NCI-H82 treated with DMSO at 0.1 percent for 48 hours (cell line): ENCODE results near the gene R3HCC1L.

Experiments used
- DNase-seq: peaks from one replicate; lab custom pipeline; 2025; ENCODE audit not compliant: unreplicated experiment; lab: John Stamatoyannopoulos, UW

Gene R3HCC1L

GRCh38 chr10:98134431-98135221 is at the start of gene R3HCC1L:
Gene R3HCC1L, plus strand, starts transcription at chr10:98134657. Its CDS starts 73,458 bp downstream, at chr10:98208115.
- DNase-seq: peak; percentile 54

DNA sequence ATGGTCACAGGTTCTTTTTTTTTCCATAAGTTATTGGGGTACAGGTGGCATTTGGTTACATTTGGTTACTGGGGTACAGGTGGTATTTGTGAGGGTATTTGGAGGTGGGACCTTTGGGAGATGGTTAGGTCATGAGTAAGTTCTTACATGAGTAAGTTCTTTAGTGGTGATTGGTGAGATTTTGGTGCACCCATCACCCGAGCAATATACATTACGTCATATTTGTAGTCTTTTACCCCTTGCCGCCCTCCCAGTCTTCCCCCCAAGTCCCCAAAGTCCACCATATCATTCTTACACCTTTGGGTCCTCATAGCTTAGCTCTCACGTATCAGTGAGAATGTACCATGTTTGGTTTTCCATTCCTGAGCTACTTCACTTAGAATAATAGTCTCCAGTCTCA is 49.2 kb upstream of the R3HCC1L start:
- DNase-seq: no peak

DNA sequence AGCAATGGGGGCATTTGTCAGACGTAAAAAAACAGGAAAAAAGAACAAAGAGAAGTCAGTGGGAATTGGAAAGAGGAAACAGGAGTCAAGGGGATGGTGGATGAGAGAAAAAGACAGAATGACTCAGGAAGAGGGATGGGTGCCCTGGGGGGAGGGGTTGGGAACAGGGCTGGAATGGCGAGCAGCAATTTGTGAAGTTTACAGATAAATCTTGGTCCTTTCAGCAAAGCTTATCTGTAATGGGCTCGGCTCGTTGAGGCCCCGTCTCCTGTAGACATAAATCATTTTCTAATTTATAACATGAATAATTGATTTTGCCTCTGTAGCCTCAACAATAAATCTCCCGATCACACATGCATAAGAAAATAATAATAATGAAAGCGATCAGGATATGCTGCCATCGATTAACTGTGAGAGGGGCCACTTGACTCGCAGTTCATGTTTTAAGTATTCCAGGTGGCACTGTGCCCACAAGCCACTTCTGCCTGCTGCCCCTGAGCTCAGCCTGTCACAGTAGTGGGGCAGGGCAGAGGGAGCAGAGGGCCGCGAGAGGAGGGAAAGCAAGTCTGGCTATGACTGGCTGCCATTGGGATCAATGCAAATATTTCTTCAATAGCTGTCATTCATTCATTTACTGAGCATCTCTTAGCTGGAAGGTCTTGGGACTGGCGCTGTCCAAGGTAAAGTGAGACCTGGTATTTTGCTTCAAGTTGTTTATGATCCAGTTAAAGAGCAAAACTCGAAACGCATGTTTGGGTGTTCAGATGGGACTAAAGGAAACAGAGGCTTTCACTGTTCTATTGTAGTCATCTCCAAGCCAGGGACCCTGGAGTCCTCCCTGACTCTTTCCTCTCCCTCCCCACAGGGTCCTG is 47.4 kb upstream of the R3HCC1L start:
- DNase-seq: no peak

GRCh38 chr10:98088186-98088971 is 46.1 kb upstream of the R3HCC1L start:
- DNase-seq: no peak

- no peak for DNase-seq
Observed at GRCh38 chr10:98090822-98091221, 43.6 kb upstream of the R3HCC1L start.

GRCh38 chr10:98096316-98096715 is 38.1 kb upstream of the R3HCC1L start:
- no peak for DNase-seq

DNA sequence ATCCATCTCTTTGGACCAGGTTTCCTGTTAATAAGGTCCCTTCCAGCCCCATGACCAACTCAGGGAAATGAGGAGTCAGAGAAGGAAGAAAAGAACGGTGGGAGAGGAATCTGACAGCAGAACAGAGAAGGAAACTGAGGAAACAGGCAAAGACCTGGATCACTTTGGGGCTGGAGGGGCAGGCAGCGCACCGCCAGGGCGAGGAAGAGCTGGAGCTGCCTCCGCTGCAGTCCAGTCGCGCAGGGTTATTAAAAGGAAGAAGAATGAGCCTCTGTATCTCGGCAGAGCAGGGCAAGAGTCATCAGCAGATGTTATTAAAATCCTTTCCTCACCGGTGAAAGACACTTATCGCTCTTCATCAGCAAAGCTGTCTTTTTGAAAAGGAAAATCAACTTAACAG is 37.7 kb upstream of the R3HCC1L start:
- no peak for DNase-seq

DNA sequence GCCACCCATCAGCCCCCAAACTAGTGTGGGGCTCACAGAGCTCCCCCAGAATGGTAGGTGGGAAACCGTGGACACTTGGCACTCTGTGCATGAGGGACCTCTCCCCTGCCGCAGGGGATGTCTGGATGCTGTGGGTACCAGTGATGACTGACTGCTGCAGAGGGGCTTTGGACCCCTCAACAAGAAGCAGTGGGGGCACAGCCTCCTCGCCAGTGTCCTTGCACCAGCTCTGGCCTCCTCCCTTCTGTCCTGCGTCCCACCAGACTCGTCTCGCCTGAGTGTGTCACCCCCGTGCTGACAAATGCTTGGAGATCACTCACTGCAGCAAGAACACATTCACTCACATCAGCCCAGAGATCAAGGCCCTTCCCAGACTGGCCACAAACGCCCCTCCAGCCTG is 37.3 kb upstream of the R3HCC1L start:
- DNase-seq: no peak

DNA sequence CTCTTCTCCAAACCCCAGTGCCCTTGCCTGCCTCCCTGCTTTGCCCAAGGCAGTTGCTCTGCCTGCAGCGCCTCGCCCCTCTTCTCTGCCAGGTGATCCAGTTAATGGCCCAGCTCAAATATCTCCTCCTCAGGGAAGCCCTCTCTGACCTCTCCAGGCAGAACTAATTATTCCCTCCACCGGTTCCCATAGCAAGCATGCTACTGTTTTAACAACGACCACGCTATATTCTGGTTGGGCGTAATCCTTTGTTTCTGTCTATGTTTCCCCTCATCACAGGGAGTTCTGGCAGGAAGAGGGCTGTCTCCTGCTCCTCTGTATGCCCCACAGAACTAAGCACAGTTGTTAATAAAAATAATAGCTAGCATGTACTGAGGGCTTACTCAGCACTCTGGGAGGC is 36.8 kb upstream of the R3HCC1L start:
- no peak for DNase-seq

DNA sequence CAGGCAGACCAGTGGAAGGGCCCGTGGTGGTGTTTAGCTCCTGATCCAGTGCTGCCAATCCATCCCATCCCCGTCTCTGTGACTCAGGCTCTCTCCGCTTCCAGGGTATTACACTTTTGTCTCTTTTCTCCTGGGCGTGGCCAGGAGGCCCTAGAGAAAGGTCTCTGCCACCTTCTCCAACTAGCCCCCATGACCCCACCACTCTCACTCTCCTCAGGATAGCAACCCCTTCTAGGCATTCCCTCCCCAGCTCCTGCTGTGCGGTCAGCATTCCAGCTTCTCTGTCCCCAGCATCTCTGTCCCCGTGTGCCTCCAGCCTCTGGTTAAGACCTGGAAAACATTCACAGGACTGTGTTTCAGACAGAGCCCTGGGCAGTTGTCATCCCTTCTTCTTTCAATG is 36.2 kb upstream of the R3HCC1L start:
- DNase-seq: no peak

GRCh38 chr10:98100476-98100875 is 34.0 kb upstream of the R3HCC1L start:
- no peak for DNase-seq

DNA sequence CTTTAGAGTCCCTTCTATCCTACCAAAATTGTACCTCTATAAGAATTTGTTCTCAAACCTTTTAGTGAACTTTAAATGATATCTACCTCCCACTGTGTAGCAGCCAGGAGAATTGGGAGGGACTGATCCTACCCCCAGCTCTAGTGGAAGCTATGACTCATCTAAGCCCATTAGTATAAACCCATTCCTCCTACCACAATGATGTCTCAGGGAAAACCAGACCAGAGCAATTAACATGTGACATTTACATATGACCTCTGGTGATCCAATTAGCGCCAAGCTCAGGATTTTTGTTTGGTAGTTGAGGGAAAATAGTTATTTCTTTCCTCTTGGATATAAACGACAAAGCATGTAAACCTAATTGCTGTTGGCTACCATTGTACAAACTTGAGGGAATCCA is 33.1 kb upstream of the R3HCC1L start:
- DNase-seq: peak; percentile 84

- DNase-seq: no peak
Observed at GRCh38 chr10:98104125-98104524, 30.3 kb upstream of the R3HCC1L start.

GRCh38 chr10:98106531-98106930 is 27.9 kb upstream of the R3HCC1L start:
- DNase-seq: no peak

DNA sequence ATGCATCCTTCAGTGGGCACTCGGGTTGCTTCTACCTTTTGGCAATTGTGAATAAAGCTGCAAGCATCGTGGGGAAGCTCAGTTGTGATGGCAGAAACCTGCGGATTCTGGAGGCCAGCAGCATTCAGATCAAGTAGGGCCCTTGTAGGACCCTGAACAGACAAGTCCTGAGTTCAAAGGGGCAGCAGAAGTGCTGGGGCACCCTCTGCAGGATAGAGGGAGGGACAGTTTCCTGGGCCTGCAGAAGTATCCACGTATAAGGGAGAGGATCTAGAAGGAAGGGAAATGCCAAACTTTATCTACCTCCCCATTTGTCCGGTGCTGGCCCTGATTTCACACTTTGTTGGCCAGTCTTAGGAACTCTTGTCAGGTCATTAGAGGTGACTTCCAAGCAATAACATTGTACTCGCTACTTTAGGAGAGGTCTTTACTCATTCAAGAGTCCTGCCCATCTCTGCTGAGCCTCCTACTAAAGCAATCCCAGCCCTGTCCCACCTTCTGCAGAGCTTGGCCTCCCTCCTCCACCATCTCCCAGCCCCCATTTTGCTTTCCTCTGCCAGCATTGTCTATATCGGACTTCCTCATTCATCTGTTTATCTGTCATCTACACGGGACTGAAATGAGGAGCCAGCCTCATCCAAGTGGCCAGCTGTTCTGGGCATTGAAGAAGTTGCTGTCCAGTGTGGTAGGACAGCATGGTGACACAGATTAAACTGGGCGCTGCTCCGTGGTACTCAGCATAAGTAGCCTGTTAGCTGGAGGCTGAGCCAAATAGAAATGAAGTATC is 26.6 kb upstream of the R3HCC1L start:
- DNase-seq: no peak

DNA sequence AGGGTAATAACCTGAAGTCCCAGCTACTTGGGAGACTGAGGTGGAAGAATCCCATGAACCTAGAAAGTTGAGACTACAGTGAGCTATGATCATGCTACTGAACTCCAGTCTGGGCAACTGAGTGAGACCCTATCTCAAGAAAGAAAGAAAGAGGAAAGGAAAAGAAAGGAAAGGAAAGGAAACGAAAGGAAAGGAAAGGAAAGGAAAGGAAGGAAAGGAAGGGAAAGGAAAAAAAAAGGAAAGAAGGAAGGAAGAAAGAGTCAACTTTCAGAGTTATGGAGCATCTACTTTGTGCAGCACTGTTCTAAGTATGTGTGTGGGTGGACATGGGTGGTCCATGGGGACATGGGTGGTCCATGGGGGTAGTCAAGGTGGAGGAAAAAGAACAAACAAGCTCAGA is 24.1 kb upstream of the R3HCC1L start:
- no peak for DNase-seq

- no peak for DNase-seq
Observed at GRCh38 chr10:98115031-98115787, 19.2 kb upstream of the R3HCC1L start.

DNA sequence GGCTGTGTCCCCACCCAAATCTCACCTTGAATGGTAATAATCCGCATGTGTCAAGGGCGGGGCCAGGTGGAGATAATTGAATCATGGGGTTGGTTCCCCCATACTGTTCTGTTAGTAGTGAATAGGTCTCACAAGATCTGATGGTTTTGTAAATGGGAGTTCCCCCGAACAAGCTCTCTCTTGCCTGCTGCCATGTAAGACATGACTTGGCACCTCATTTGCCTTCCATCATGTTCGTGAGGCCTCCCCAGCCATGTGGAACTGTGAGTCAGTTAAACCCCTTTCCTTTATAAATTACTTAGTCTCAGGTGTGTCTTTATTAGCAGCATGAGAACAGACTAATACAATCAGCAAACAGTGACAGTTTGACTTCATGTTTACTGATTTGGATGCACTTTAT is 14.6 kb upstream of the R3HCC1L start:
- no peak for DNase-seq

GRCh38 chr10:98125940-98126631 is 8.4 kb upstream of the R3HCC1L start:
- no peak for DNase-seq
